HepG2 (cell line): Measurements from ENCODE around the gene SP110. TPM values are rescaled to one million over a fixed set of nuclear protein-coding genes. Genes with fewer than 3 reads are reported as not detected.

Experiments used
- ARID5B ChIP-seq: IDR thresholded peaks from 2 replicates; pipeline ENCODE4 v1.4.0; 2020; ENCODE audit warnings: mild to moderate bottlenecking, missing genetic modification reagents
- CREB1 ChIP-seq, 2 experiments: fragments of 450-650 bp in 1 of 2; IDR thresholded peaks; 2 replicates each; pipeline ENCODE4 v1.6.1; 2016 to 2017; ENCODE audit warnings: control low read depth in 1 of 2, mild to moderate bottlenecking in 1 of 2, missing compliant biosample characterization in 1 of 2, missing genetic modification characterization in 1 of 2
- DNMT3B ChIP-seq: conservative IDR thresholded peaks from 2 replicates; pipeline ENCODE4 v1.6.1; 2016; ENCODE audit warnings: missing biosample characterization, control low read depth
- EP300 ChIP-seq, 3 experiments: sonication (generic) in 1 of 3; formaldehyde crosslinking in 1 of 3; IDR thresholded peaks; 2 replicates each; pipeline versions ENCODE4 v1.5.1 to v1.6.1; 2011 to 2020; ENCODE audit warnings: low read depth in 2 of 3, low read length in 2 of 3, borderline replicate concordance in 1 of 3, improper control_type of control experiment in 1 of 3, mild to moderate bottlenecking in 1 of 3, missing genetic modification reagents in 1 of 3, moderate library complexity in 1 of 3
- FOSL2 ChIP-seq: sonication (generic); formaldehyde crosslinking; IDR thresholded peaks from 2 replicates; pipeline ENCODE4 v1.4.0; 2020; ENCODE audit warnings: missing genetic modification reagents
- GABPA ChIP-seq, 2 experiments: IDR thresholded peaks; 2 replicates each; pipeline ENCODE4 v1.6.1; 2011 to 2016; ENCODE audit warnings: low read depth in 2 of 2, low read length in 1 of 2, missing biosample characterization in 1 of 2, missing genetic modification characterization in 1 of 2
- IRX3 ChIP-seq: sonication (generic); formaldehyde crosslinking; IDR thresholded peaks from 2 replicates; pipeline ENCODE4 v1.8.1; 2023; ENCODE audit warnings: mild to moderate bottlenecking, low read depth, missing genetic modification reagents, borderline replicate concordance
- NFIC ChIP-seq: IDR thresholded peaks from 2 replicates; pipeline ENCODE4 v1.6.1; 2012; ENCODE audit warnings: mild to moderate bottlenecking, low read length, inconsistent platforms
- ZNF792 ChIP-seq: IDR thresholded peaks from 2 replicates; pipeline ENCODE4 v1.6.1; 2016
- polyA plus RNA-seq, 8 experiments: library from polyadenylated mRNA; depleted of rRNA in 3 of 8; stranded (reverse) in 7 of 8; unstranded in 1 of 8; fragments of >200 nt; fragmentation: Illumina TruSeq in 4 of 8; extraction: Trizol in 4 of 8; gene quantifications; 2 replicates each; pipeline versions ENCODE4 v1.2.1 to v1.2.3, GENCODE V29; 2011 to 2016; ENCODE audit warnings: low read depth in 4 of 8, missing spikeins in 1 of 8, mixed read lengths in 1 of 8; ENCODE audit not compliant: insufficient read depth in 1 of 8
- total RNA-seq, 5 experiments: library from RNA; depleted of rRNA; stranded (reverse); fragments of >200 nt; fragmentation: Illumina TruSeq; extraction: Trizol; gene quantifications; 2 replicates each; pipeline ENCODE4 v1.2.3, GENCODE V29; 2016; ENCODE audit warnings: low read depth in 1 of 5

SP110 gene
- total and polyA plus RNA-seq, 2 of the 13 experiments (the other 11 are each of a cell fraction or from before 2014, with no cell fraction given), result 7.9 to 10.4 TPM

- TF ChIP-seq ARID5B (CRISPR knock-in tag), result 0 out of 2 replicates have a peak, but pooled peaks have one; percentile 58
- TF ChIP-seq GABPA (IDR thresholded peaks at IDR 0.05; ENCODE audit: low read depth, low read length), result no peak
- TF ChIP-seq GABPA (CRISPR knock-in tag; IDR thresholded peaks at IDR 0.05; ENCODE audit: low read depth), result peak; percentile 18; the same call in 1 of the 2 replicates
- TF ChIP-seq FOSL2 (CRISPR knock-in tag), result peak; percentile 97
- TF ChIP-seq ZNF792 (CRISPR knock-in tag), result peak; percentile 46; the same call in 1 of the 2 replicates
- peak; percentile 88; the same call in 1 of the 2 replicates for TF ChIP-seq DNMT3B
- no peak for TF ChIP-seq CREB1 (IDR thresholded peaks at IDR 0.05)
- TF ChIP-seq CREB1 (CRISPR knock-in tag; IDR thresholded peaks at IDR 0.05), result peak; percentile 72
- peak in 1 of 2 experiments; percentile 56; a peak in 2 of 4 replicates for TF ChIP-seq EP300 (IDR thresholded peaks at IDR 0.05; ENCODE audit: low read depth in 2 of 2, low read length in 2 of 2)
- TF ChIP-seq EP300 (CRISPR knock-in tag; IDR thresholded peaks at IDR 0.05; ENCODE audit: borderline replicate concordance), result no peak
- 0 out of 2 replicates have a peak, but pooled peaks have one; percentile 35 for TF ChIP-seq NFIC
- TF ChIP-seq IRX3 (CRISPR knock-in tag), result no peak
Observed at GRCh38 chr2:230130668-230131364, 89.0 kb downstream of the SP110 start (continued).
